ENCODE measurements around the gene KCNJ10.

Gene KCNJ10

GRCh38 chr1:160082926-160083325 is 13.0 kb upstream of the KCNJ10 start:
- no peak for DNase-seq

GRCh38 chr1:160082487-160082886 is 12.5 kb upstream of the KCNJ10 start:
- no peak for DNase-seq

- no peak for DNase-seq
Observed at GRCh38 chr1:160081261-160081936, 11.4 kb upstream of the KCNJ10 start, which contains the start of gene KCNJ9. Gene KCNJ9 (plus strand): TSS chr1:160081538. CDS start chr1:160084031, 2,493 bp downstream.

- no peak for DNase-seq
Observed at GRCh38 chr1:160080381-160081100, 10.6 kb upstream of the KCNJ10 start.

GRCh38 chr1:160079448-160079847 is 9.5 kb upstream of the KCNJ10 start:
- no peak for DNase-seq

- no peak for DNase-seq
Observed at GRCh38 chr1:160078512-160079195, 8.7 kb upstream of the KCNJ10 start.

GRCh38 chr1:160077486-160077885 is 7.5 kb upstream of the KCNJ10 start:
- DNase-seq: no peak

- DNase-seq: no peak
Observed at GRCh38 chr1:160076295-160076694, 6.3 kb upstream of the KCNJ10 start.

- DNase-seq: no peak
Observed at GRCh38 chr1:160075836-160076235, 5.9 kb upstream of the KCNJ10 start.

- DNase-seq: no peak
Observed at GRCh38 chr1:160074865-160075264, 4.9 kb upstream of the KCNJ10 start.

- DNase-seq: no peak
Observed at GRCh38 chr1:160071289-160071688, 1.3 kb upstream of the KCNJ10 start.

- no peak for DNase-seq
Observed at GRCh38 chr1:160070243-160071163, 543 bp upstream of the KCNJ10 start.

GRCh38 chr1:160068225-160068624 is 1.7 kb downstream of the KCNJ10 start:
- DNase-seq: no peak

GRCh38 chr1:160066829-160067745 is 2.9 kb downstream of the KCNJ10 start:
- no peak for DNase-seq

GRCh38 chr1:160064746-160065145 is 5.2 kb downstream of the KCNJ10 start:
- DNase-seq: no peak

- DNase-seq: no peak
Observed at GRCh38 chr1:160064164-160064563, 5.8 kb downstream of the KCNJ10 start.

GRCh38 chr1:160063176-160063575 is 6.8 kb downstream of the KCNJ10 start:
- DNase-seq: no peak

GRCh38 chr1:160062230-160062532 is 7.8 kb downstream of the KCNJ10 start:
- no peak for DNase-seq

GRCh38 chr1:160061369-160062229 is 8.4 kb downstream of the KCNJ10 start:
- no peak for DNase-seq

- no peak for DNase-seq
Observed at GRCh38 chr1:160058087-160058486, 11.9 kb downstream of the KCNJ10 start.

GRCh38 chr1:160056648-160057169 is 13.3 kb downstream of the KCNJ10 start:
- no peak for DNase-seq

Measured in NCI-H2107 (cell line).